GM12872 (cell line): ENCODE data around the gene PLA2G3.
A peak's percentile ranks its signal among the peaks of the same experiment; 100 is the strongest.

ENCODE experiments used
- TF ChIP-seq, protein P1 (sequence below): IDR thresholded peaks from 3 replicates; pipeline ENCODE4 v1.5.1; 2011; ENCODE audit warnings: low read depth, mild to moderate bottlenecking, low read length, moderate library complexity; ENCODE audit not compliant: insufficient read depth

The PLA2G3 gene

DNA sequence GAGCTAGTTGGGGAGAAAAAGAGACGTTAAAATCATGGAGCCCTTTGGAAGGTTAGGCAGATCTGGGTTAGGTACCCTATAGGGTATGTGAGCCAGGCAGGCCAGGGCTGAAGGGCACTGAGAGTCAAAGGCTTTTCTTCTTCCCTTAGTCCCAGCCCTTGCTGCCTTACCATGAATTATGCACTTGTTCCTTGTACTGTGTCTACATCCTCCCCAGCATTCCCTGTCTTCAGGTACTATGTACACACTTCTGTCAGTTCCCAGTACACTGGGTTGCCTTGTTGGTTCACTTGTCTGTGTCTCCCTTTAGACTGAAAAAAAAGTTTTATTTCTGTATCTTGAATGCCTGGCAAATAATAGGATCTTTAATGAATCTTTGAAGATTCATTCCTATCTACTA is 36.6 kb upstream of the PLA2G3 start:
- TF ChIP-seq, protein P1, sequence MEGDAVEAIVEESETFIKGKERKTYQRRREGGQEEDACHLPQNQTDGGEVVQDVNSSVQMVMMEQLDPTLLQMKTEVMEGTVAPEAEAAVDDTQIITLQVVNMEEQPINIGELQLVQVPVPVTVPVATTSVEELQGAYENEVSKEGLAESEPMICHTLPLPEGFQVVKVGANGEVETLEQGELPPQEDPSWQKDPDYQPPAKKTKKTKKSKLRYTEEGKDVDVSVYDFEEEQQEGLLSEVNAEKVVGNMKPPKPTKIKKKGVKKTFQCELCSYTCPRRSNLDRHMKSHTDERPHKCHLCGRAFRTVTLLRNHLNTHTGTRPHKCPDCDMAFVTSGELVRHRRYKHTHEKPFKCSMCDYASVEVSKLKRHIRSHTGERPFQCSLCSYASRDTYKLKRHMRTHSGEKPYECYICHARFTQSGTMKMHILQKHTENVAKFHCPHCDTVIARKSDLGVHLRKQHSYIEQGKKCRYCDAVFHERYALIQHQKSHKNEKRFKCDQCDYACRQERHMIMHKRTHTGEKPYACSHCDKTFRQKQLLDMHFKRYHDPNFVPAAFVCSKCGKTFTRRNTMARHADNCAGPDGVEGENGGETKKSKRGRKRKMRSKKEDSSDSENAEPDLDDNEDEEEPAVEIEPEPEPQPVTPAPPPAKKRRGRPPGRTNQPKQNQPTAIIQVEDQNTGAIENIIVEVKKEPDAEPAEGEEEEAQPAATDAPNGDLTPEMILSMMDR = no peak

DNA sequence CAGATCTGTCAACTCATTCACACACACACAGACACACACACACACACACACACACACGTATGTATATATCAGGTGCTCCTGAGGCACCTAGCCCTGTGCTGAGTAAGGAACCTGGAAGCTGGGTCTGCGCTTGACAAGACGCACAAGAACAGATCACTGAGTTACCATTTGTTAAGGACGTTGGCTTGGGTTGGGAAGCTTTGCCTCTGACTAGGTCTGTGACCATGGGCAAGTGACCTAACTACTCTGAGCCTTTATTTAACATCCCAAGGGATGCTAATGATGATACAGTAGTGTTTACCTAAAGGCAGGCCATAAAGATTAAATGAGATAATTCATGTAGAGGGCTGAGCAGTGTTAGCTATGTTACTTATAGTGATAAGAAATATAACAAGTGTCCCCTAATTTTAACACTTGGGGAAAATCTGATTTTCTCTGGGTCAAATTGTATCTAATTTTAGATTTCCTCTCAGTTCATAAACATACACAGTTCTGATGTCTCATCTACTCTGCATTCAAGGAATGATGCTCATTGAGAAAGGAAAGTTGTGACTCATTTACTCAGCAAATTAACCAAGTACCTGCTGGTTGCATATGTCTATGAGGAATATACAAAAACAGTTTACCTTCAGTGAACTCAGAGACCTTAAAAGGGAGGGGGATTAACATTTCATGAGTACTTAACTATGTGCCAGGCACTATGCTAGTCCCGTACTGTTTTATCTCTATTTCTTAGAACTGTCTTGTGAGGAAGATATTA is 33.3 kb upstream of the PLA2G3 start:
- TF ChIP-seq, protein P1 = no peak

DNA sequence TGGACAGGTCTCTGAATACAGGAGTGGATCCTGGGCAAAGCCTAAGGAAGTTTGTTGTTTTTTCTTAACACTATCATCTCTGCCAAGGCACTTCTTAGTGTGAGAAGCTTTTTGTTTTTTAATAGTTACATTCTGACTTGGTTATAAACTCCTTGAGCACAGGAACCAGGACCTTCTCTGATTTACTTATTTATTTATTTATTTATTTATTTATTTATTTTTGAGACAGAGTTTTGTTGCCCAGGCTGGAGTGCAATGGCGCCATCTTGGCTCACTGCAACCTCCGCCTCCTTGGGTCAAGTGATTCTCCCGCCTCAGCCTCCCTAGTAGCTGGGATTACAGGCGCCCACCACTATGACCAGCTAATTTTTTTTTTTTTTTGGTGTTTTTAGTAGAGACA is 30.7 kb upstream of the PLA2G3 start:
- TF ChIP-seq, protein P1 = no peak

DNA sequence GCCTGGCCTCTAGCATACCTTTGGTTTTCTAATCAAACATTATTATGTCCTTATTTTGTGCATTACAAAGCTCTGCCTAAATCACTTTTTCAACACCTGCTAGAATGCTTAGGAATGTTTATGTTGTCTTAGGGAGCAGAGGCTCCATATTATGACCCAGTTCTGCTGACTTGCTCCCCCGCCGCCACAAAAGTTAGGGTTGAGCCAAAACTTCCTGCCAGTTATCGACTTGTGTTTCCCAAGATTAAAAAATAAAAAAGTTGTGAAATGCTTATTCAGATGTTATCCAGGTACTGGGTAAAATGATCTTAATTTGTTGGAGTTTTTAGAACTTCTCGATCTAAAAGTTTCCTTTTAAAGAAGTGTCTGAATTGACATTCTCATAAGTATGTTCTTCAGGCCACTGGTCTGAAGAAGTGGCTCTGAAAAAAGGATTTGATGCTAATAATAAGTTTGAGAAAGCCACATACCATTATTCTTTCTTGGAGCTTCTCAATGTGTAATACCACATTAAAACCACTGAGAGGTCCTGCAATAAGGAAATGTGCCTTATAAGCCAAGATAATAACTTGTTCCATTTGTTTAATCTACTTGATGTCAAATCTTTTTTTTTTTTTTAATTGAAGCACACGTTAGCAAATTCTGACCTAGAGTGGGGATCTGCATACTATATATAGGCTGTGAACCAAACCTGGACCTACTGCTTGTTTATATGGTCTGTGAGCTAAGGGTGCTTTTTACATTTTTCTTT is 21.9 kb upstream of the PLA2G3 start:
- TF ChIP-seq, protein P1 = 0 out of 3 replicates have a peak, but pooled peaks have one; percentile 7

DNA sequence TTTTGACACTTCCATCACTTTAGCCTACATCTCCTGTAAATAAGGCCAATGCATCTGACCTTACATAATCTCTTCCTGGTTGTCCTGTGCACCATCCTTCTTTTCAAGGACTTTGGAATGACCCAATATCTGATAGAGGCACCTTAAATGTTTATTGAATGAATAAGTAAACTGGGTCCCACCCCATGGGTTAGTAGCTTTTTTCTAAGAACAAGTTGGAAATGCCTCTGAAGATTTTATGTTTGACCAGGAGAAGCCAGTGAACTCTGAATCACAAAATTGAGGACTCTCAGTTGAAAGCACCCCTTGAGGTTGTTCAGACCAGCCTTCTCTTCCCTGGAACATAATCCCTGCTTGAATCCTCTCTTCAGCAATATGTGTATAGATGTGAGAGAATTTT is 21.1 kb upstream of the PLA2G3 start:
- TF ChIP-seq, protein P1 = no peak

DNA sequence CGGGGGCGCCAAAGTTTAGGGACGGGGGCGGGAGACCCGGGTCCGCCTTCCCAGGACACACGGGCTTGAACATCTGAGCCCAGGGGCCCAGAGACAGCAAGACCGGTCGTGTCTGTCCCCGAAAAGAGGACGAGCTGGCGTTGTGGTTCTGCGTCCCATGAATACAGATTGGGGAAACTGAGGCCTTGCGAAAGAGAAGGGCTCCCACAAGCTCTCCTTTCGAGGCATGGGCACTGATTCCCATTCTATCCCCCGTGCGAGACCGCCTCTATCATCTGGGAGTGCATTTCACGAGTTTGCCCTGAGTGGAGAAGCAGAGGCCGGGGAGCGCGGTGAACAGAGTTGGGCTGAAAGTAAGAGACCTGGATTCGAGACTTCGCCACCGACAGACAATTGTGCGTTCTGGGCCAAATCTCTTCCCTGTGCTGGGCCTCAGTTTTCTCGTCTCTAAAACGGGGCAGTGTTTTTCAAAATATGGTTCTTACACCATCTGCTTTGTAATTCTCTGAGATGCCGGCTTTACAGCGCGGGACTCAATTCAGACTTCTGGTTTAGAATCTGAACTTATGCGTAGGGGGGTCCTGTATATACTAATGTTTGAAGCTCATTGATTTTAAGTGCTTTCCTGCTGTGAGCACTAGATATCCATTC is 20.1 kb upstream of the PLA2G3 start:
- TF ChIP-seq, protein P1 = no peak

DNA sequence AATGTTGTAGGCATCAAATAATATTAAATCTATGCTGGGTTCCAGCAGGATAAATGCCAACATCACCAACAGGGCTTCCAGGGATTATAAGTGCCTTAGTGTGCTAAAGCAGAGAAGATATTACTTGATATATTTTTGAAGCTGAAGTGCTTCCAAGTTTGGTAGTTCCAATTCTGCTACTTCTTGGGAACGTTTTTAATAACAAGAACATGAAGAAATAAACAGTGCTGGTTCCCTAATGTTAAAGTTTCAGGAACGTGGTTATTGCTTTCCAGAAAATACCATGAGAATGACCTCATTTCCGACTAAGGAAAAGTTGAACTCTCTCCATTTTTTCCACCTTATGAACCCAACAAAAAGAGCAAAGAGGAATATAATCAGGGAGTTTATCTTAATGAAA is 15.1 kb upstream of the PLA2G3 start:
- TF ChIP-seq, protein P1 = no peak
